GM23338 (cell line): Measurements from ENCODE around the gene ABCA1.

Experiments
- CTCF ChIP-seq, 2 experiments: fragments of 200-600 bp in 1 of 2; sonication (generic) in 1 of 2; conservative IDR thresholded peaks; 2 replicates each; pipeline versions ENCODE4 v1.5.1 to v1.6.1; 2016 to 2017; ENCODE audit warnings: antibody characterized with exemption in 2 of 2, low read depth in 2 of 2, mild to moderate bottlenecking in 2 of 2, moderate library complexity in 1 of 2
- POLR2AphosphoS5 ChIP-seq: IDR thresholded peaks from 2 replicates; pipeline ENCODE4 v1.6.1; 2016; ENCODE audit warnings: antibody characterized with exemption, low read depth
- REST ChIP-seq: IDR thresholded peaks from one replicate; pipeline ENCODE4 v1.6.1; 2018; ENCODE audit warnings: antibody characterized with exemption; ENCODE audit not compliant: unreplicated experiment

GRCh38 chr9:104779946-104780535, 147.9 kb downstream of the ABCA1 start:
- TF ChIP-seq POLR2AphosphoS5 (no peak), CTCF (conservative IDR thresholded peaks at IDR 0.05; ENCODE audit: low read depth in 2 of 2) (no peak), REST (no peak)
